Measurements from ENCODE around the gene TKTL1.

TKTL1 gene

GRCh38 chrX:154348114-154348531, 52.5 kb downstream of the TKTL1 start:
- DNase-seq: no peak

- DNase-seq: no peak
Observed at GRCh38 chrX:154348646-154349358, 53.2 kb downstream of the TKTL1 start.

GRCh38 chrX:154349359-154349935, 53.9 kb downstream of the TKTL1 start:
- DNase-seq: no peak

GRCh38 chrX:154349979-154350378, 54.4 kb downstream of the TKTL1 start:
- no peak for DNase-seq

- no peak for DNase-seq
Observed at GRCh38 chrX:154350429-154351182, 55.0 kb downstream of the TKTL1 start.

- no peak for DNase-seq
Observed at GRCh38 chrX:154351183-154352011, 55.8 kb downstream of the TKTL1 start.

- DNase-seq: no peak
Observed at GRCh38 chrX:154352012-154352401, 56.4 kb downstream of the TKTL1 start.

- DNase-seq: no peak
Observed at GRCh38 chrX:154352466-154352865, 56.9 kb downstream of the TKTL1 start.

GRCh38 chrX:154353172-154353843, 57.7 kb downstream of the TKTL1 start:
- no peak for DNase-seq

- no peak for DNase-seq
Observed at GRCh38 chrX:154354013-154354412, 58.4 kb downstream of the TKTL1 start.

- no peak for DNase-seq
Observed at GRCh38 chrX:154354516-154354915, 58.9 kb downstream of the TKTL1 start.

- DNase-seq: no peak
Observed at GRCh38 chrX:154355094-154355775, 59.6 kb downstream of the TKTL1 start.

GRCh38 chrX:154355776-154356140, 60.2 kb downstream of the TKTL1 start:
- no peak for DNase-seq

- DNase-seq: no peak
Observed at GRCh38 chrX:154356596-154356995, 61.0 kb downstream of the TKTL1 start.

GRCh38 chrX:154357205-154357604, 61.6 kb downstream of the TKTL1 start:
- DNase-seq: peak in 1 of 2 experiments; percentile 29

- no peak for DNase-seq
Observed at GRCh38 chrX:154358011-154358410, 62.4 kb downstream of the TKTL1 start.

- no peak for DNase-seq
Observed at GRCh38 chrX:154358829-154359228, 63.2 kb downstream of the TKTL1 start.

- DNase-seq: no peak
Observed at GRCh38 chrX:154359362-154360154, 64.0 kb downstream of the TKTL1 start.

- DNase-seq: no peak
Observed at GRCh38 chrX:154360155-154360713, 64.6 kb downstream of the TKTL1 start.

GRCh38 chrX:154362085-154362742, 66.6 kb downstream of the TKTL1 start:
- DNase-seq: no peak

Measured in stimulated activated CD4-positive, alpha-beta T cell treated with anti-CD3 and anti-CD28 coated beads, Interleukin-4, amount 100 ng/mL, for 4 hours (primary cell).